ENCODE data around the gene TEPSIN. TPM values are rescaled to one million over a fixed set of nuclear protein-coding genes. Genes with fewer than 3 reads are reported as not detected.

TEPSIN gene
- total and polyA plus RNA-seq, 2 of the 13 experiments (the other 11 are each of a cell fraction or from before 2014, with no cell fraction given), result 16.1 to 18.8 TPM

DNA sequence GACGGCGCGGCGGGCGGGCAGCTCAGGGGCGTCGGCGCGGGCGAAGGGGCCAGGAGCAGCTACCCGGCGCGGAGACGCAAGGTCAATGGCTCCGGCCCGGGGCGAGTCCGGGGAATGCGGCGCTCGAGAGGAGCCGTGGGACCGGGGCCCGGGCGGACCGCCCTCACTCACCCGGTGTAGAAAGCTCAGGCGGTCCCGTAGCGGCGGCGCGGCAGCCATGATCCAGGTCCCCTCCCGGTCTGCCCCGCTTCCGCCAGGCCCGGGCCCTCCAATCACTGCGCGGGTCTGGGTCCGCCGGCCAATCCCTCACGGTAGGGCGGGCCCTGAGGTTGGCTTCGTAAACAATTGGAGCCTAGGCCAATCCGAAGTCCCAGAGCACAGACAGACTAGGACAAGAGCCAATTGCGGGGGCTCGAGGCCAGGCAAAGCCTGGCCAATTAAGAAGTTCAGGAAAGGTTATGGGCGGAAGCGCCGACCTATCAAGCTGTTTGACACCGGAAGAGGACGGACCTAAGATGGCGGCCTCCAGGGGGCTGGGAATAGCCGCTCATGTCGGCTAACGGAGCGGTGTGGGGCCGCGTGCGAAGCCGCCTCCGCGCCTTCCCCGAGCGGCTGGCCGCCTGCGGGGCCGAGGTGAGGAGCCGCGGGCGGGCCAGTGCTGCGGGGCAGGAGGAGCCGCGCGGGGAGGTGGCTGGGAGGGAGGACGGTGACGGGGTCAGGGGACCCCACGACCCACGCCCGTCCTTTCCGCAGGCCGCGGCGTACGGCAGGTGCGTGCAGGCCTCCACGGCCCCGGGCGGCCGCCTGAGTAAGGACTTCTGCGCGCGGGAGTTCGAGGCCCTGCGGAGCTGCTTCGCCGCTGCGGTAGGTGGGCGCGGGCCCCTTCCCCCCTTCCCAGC, at the start of gene TEPSIN, which contains the start of gene NDUFAF8 (continued):
- TF ChIP-seq AHDC1 (CRISPR knock-in tag; IDR thresholded peaks at IDR 0.05; ENCODE audit: borderline replicate concordance) (no peak), ZSCAN5A (CRISPR knock-in tag; IDR thresholded peaks at IDR 0.05; ENCODE audit: borderline replicate concordance) (no peak), PAXIP1 (CRISPR knock-in tag; conservative IDR thresholded peaks at IDR 0.05) (peak; percentile 6; the same call in 1 of the 2 replicates), KLF11 (CRISPR knock-in tag; IDR thresholded peaks at IDR 0.05) (peak; percentile 86), ZGPAT (CRISPR knock-in tag; IDR thresholded peaks at IDR 0.05) (peak; percentile 35; the same call in 1 of the 2 replicates), SRY (CRISPR knock-in tag; IDR thresholded peaks at IDR 0.05) (peak; percentile 36), PREB (CRISPR knock-in tag; IDR thresholded peaks at IDR 0.05) (0 out of 2 replicates have a peak, but pooled peaks have one; percentile 63), TEF (CRISPR knock-in tag; IDR thresholded peaks at IDR 0.05) (peak; percentile 30; the same call in 1 of the 2 replicates), ZNF260 (CRISPR knock-in tag; IDR thresholded peaks at IDR 0.05; ENCODE audit: borderline replicate concordance, low read depth) (no peak), SAP130 (CRISPR knock-in tag; IDR thresholded peaks at IDR 0.05; ENCODE audit: low read depth) (peak; percentile 98), ZNF180 (CRISPR knock-in tag; IDR thresholded peaks at IDR 0.05; ENCODE audit: borderline replicate concordance, low read depth) (0 out of 2 replicates have a peak, but pooled peaks have one; percentile 9), TBP (CRISPR knock-in tag; IDR thresholded peaks at IDR 0.05) (no peak), ARNT2 (CRISPR knock-in tag; IDR thresholded peaks at IDR 0.05; ENCODE audit: low read depth) (no peak; the same call in 1 of the 2 replicates)
